CD4-positive, alpha-beta T cell treated with Interleukin-10 for 1 hour (primary cell): ENCODE data around the gene ADAMTSL2.
A peak's percentile ranks its signal among the peaks of the same experiment; 100 is the strongest.

Experiments used
- DNase-seq: peaks from one replicate; pipeline ENCODE4 v3.0.0-alpha.2; 2020

ADAMTSL2 gene

DNA sequence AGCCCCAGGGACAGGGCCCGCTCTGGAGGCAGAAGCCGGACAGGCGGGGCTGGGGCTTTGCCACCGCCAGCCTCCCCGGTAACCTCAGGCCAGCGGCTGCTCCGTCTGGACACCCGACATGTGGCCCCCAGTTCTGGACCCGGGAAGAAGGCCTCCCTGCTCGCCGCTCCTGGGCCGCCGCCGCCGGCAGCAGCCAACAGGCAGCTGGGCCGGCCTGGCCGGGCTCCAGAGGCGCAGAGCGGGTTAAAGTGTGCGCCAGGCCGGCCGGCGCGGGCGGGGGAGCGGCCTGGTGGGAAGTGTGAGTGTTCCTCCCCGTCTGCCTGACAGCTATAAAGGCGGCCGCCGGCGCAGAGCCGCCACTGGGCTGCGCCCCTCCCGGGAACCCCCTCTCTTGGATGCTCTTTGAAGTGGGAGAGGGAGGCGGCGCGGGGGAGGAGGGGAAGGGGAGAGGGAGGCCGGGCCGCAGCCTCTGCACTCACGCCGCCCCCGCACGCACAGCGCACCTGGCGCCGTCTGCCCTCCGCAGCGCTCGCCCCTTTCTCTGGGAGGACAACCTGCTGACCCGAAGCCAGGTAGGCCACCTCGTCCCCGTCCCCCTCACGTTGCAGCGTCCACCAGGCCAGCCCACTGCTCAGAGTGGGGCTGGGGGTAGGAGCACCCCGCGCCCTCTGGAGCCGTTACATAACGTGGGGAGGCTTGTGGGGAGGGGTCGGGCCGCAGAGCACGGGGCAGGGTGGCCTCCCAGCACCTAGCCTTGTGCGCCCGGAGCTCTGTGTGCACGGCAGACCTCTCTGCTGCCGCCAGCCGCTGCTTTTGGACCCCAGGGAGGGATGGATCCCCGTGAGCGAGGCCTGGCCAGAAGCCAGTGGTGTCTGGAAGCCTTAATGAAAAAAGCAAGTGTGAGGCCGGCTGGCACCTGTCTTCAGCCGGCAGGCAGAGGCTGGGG, at the start of gene ADAMTSL2:
ADAMTSL2 (plus strand) TSS at position 359 of the 946 bp plus-strand sequence. CDS start 2,009 bp downstream, outside the sequence.
- DNase-seq: peak; percentile 50

- DNase-seq: peak; percentile 13
Observed at GRCh38 chr9:133485531-133486260, 48.8 kb upstream of the ADAMTSL2 start.

- DNase-seq: no peak
Observed at GRCh38 chr9:133487331-133487725, 47.2 kb upstream of the ADAMTSL2 start.

DNA sequence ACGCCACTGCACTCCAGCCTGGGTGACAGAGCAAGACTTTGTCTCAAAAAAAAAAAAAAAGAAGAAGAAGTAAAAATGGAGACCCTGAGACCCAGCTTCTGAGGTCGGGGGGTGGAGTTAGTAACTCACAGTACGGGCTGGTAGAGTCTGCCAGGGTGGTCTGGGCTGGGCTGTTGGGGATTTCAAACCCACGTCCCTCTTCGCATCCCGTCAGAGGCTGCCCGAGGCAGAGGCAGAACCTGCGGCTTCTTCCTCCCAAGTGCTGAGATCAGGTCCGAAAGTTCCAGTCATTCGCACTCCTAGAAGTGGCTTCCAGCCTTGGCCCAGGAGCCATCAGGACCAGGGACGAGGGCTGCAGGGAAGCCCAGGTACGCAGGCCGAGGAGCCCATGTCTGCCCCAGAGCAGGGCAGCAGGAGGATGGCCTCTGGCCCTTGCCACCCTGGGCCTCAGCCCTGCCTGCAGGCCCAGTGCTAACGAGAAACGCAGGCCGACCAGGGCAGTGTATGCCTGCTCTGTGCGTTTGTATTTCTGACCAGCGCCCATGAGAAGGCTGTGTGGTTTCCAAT, 45.7 kb upstream of the ADAMTSL2 start:
- DNase-seq: no peak

DNA sequence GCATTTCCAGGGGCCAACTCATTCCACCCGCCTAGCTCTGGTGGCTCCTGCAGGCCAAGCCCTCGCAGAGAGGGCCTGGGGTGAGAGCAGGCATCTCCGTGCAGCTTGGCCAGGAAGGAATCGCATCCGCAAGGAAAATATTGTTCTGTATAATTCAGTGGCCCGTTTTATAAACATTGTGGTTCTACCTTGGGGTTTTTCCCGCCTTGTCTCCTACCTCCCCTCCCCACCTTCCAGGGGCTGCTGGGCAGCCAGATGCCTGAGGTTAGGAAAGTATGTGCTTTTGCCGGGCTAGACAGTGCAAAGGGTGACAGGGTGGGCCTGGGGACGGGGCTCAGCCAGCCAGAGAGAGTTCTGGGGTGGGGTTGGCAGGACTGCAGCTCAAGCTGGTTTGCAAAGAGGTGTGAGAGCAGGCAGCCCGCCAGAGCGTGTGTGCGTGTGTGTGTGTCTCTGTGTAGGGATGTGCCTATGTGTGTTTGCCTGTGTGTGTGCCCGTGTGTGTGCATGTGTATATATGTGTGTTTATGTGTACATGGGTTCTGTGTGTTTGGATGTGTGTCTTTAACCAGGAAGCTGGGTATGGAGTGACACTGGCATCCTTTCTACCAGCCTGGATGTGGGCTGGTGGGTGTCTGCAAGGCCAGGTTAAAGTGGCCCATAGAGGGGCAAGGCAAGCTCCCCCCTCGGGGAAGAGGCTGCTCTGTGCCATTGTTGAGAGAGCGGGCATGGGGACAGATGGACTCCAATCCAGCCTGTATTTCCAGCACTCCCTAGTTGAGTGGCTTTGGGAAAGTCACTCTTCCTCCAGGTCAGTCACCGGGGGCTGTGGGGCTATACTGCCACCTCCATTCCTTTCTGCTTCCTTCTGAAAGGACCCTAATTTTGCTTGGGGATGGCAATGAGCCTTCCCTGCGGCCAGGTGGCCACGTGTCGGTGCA, 45.0 kb upstream of the ADAMTSL2 start:
- DNase-seq: no peak

- no peak for DNase-seq
Observed at GRCh38 chr9:133490201-133490681, 44.3 kb upstream of the ADAMTSL2 start.

GRCh38 chr9:133490865-133491655, 43.4 kb upstream of the ADAMTSL2 start:
- no peak for DNase-seq

GRCh38 chr9:133491656-133491925, 42.9 kb upstream of the ADAMTSL2 start:
- DNase-seq: no peak

GRCh38 chr9:133492061-133493021, 42.2 kb upstream of the ADAMTSL2 start:
- DNase-seq: no peak

DNA sequence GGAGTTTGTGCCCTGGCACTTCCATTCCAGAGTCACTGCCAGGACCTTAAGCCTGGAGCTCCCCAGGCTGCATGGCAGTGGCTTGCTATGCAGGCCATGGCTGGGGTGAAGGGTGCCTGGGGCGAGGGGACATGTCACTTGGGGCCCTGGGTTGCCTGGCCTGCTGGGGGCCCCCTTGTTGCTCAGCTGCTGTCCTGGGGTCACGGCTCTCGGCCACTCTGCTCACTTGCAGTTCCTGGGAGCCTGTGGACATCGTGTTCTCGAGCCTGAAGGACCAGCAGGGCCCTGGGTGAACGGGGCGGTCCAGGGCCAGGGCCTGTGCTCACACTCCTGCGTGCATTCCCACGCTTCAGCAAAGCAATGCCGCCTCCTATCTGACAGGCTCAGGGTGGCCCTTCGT, 41.1 kb upstream of the ADAMTSL2 start:
- no peak for DNase-seq

GRCh38 chr9:133493845-133494540, 40.5 kb upstream of the ADAMTSL2 start:
- no peak for DNase-seq

- no peak for DNase-seq
Observed at GRCh38 chr9:133494636-133495326, 39.7 kb upstream of the ADAMTSL2 start.

GRCh38 chr9:133495327-133496293, 38.9 kb upstream of the ADAMTSL2 start:
- no peak for DNase-seq

- DNase-seq: no peak
Observed at GRCh38 chr9:133496861-133497842, 37.4 kb upstream of the ADAMTSL2 start.

GRCh38 chr9:133499132-133499891, 35.2 kb upstream of the ADAMTSL2 start:
- DNase-seq: no peak

DNA sequence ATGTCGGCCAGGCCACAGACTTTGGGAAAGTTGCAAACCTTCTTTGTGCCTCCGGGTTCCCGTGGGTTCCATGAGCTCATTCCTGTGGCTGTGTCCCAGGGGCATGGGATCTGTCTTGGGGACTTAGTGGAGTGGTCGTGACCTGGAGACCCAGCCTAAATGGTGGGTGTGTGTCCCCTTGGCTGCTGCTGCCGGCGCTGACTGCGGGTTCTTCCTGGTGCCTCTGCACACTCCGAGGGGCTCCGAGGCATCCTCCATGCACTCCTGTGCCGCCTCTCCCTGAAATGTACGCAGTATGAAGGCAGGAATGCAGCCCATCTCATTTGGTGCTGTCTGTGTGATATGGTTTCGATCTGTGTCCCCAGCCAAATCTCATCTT, 34.6 kb upstream of the ADAMTSL2 start:
- DNase-seq: no peak
